GM18511 (cell line): ENCODE results near the gene PHACTR1.
A peak's percentile ranks its signal among the peaks of the same experiment; 100 is the strongest.
"Not testable (repeated sequence)": the region's sequence is repeated elsewhere in the genome, so short reads cannot be mapped to it uniquely, and the experiment has no call there.

Source experiments
- ATAC-seq: cut with Tn5 transposase; IDR thresholded peaks from one replicate; pipeline ENCODE4 v1.9.1; 2021; ENCODE audit warnings: mild to moderate bottlenecking, moderate library complexity; ENCODE audit not compliant: unreplicated experiment

PHACTR1 gene

GRCh38 chr6:13326031-13326586 lies 609.5 kb downstream of the PHACTR1 start:
- not testable (repeated sequence) for ATAC-seq

GRCh38 chr6:13327691-13328075 lies 611.1 kb downstream of the PHACTR1 start:
- ATAC-seq: no peak

- peak; percentile 90 for ATAC-seq
Measured at GRCh38 chr6:13328076-13328874, 611.7 kb downstream of the PHACTR1 start, which contains the start of gene TBC1D7. Gene TBC1D7 (minus strand): TSS chr6:13328537. CDS start chr6:13326898, 1,639 bp downstream.

GRCh38 chr6:13328875-13329183 lies 612.3 kb downstream of the PHACTR1 start:
- no peak for ATAC-seq

GRCh38 chr6:13331516-13332348 lies 615.2 kb downstream of the PHACTR1 start:
- ATAC-seq: no peak

GRCh38 chr6:13332349-13332706 lies 615.8 kb downstream of the PHACTR1 start:
- ATAC-seq: no peak

- no peak for ATAC-seq
Measured at GRCh38 chr6:13334953-13335352, 618.4 kb downstream of the PHACTR1 start.

- no peak for ATAC-seq
Measured at GRCh38 chr6:13336553-13336952, 620.0 kb downstream of the PHACTR1 start.

GRCh38 chr6:13338038-13338437 lies 621.5 kb downstream of the PHACTR1 start:
- ATAC-seq: no peak
